Measurements from ENCODE around the gene RDH8. TPM values are rescaled to one million over a fixed set of nuclear protein-coding genes. Genes with fewer than 3 reads are reported as not detected.

Gene RDH8
- total RNA-seq, 2 experiments from 2014 or later = not detected

GRCh38 chr19:10044390-10044789 lies 31.1 kb downstream of the RDH8 start:
- H3K27ac Mint-ChIP-seq = no peak overlapping the region
- peaks cover 15% of the 10 kb centered on the region for H3K27me3 Mint-ChIP-seq
- H3K9me3 Mint-ChIP-seq (ENCODE audit: low read depth) = peaks cover 8% of the 10 kb centered on the region
- no peaks in the 10 kb centered on the region for H3K4me1 Mint-ChIP-seq
- DNase-seq (no peak), ATAC-seq (peak; percentile 66)
- ChIA-PET POLR2A (no interaction called here), CTCF (interaction anchor here (1.3 to 1.4 kb wide), 2 partner anchors 15 to 17 kb away, joined by 3 to 5 read pairs; no protein-coding TSS in a partner anchor)
- intact Hi-C loops (cut with DNase I, micrococcal nuclease) = no loop called here
- H3K36me3 Mint-ChIP-seq (ENCODE audit: low read depth) = no peaks in the 10 kb centered on the region
- no peak overlapping the region for H3K4me3 Mint-ChIP-seq

- ATAC-seq (no peak), DNase-seq (no peak)
- Mint-ChIP-seq H3K36me3 (ENCODE audit: low read depth) (no peaks in the 10 kb centered on the region), H3K4me1 (no peaks in the 10 kb centered on the region), H3K4me3 (no peak overlapping the region), H3K9me3 (ENCODE audit: low read depth) (peaks cover 8% of the 10 kb centered on the region), H3K27ac (no peak overlapping the region), H3K27me3 (peaks cover 15% of the 10 kb centered on the region)
- intact Hi-C loops (cut with DNase I, micrococcal nuclease) = no loop called here
- CTCF ChIA-PET = no interaction called here
- POLR2A ChIA-PET = no interaction called here
Observed at GRCh38 chr19:10045371-10045770, 32.1 kb downstream of the RDH8 start.

GRCh38 chr19:10049626-10050025 lies 36.3 kb downstream of the RDH8 start:
- intact Hi-C loops (cut with DNase I, micrococcal nuclease) = no loop called here
- H3K27me3 Mint-ChIP-seq = peaks cover 2% of the 10 kb centered on the region
- POLR2A ChIA-PET = no interaction called here
- no peaks in the 10 kb centered on the region for H3K4me1 Mint-ChIP-seq
- CTCF ChIA-PET = interaction anchor here (1.0 kb wide), 1 partner anchor 22 kb away, joined by 3 read pairs; no protein-coding TSS in a partner anchor
- H3K9me3 Mint-ChIP-seq (ENCODE audit: low read depth) = peaks cover 2% of the 10 kb centered on the region
- H3K36me3 Mint-ChIP-seq (ENCODE audit: low read depth) = no peaks in the 10 kb centered on the region
- no peak overlapping the region for H3K27ac Mint-ChIP-seq
- DNase-seq = no peak
- no peak overlapping the region for H3K4me3 Mint-ChIP-seq
- ATAC-seq = no peak

- H3K27ac Mint-ChIP-seq = no peak overlapping the region
- ATAC-seq (no peak), DNase-seq (no peak)
- ChIA-PET CTCF (interaction anchor here (0.6 to 1.0 kb wide), 2 partner anchors 9 to 52 kb away, joined by 3 to 4 read pairs; no protein-coding TSS in a partner anchor), POLR2A (no interaction called here)
- no peaks in the 10 kb centered on the region for H3K27me3 Mint-ChIP-seq
- no peaks in the 10 kb centered on the region for H3K4me1 Mint-ChIP-seq
- no peaks in the 10 kb centered on the region for H3K9me3 Mint-ChIP-seq (ENCODE audit: low read depth)
- no peaks in the 10 kb centered on the region for H3K36me3 Mint-ChIP-seq (ENCODE audit: low read depth)
- H3K4me3 Mint-ChIP-seq = no peak overlapping the region
- intact Hi-C loops (cut with DNase I, micrococcal nuclease) = no loop called here
Observed at GRCh38 chr19:10052602-10053360, 39.5 kb downstream of the RDH8 start.

GRCh38 chr19:10061717-10062310 lies 48.5 kb downstream of the RDH8 start:
- no peak for ATAC-seq
- Mint-ChIP-seq H3K4me1 (no peaks in the 10 kb centered on the region), H3K27ac (no peak overlapping the region), H3K27me3 (peaks cover 9% of the 10 kb centered on the region), H3K4me3 (no peak overlapping the region), H3K9me3 (ENCODE audit: low read depth) (no peaks in the 10 kb centered on the region), H3K36me3 (ENCODE audit: low read depth) (no peaks in the 10 kb centered on the region)
- intact Hi-C loops (cut with DNase I, micrococcal nuclease) = no loop called here
- POLR2A ChIA-PET = no interaction called here
- no peak for DNase-seq
- CTCF ChIA-PET = interaction anchor here (1.0 kb wide), 1 partner anchor 9 kb away, joined by 4 read pairs; no protein-coding TSS in a partner anchor

- intact Hi-C loops (cut with DNase I, micrococcal nuclease) = no loop called here
- H3K9me3 Mint-ChIP-seq (ENCODE audit: low read depth) = no peaks in the 10 kb centered on the region
- no peak overlapping the region for H3K27ac Mint-ChIP-seq
- H3K4me1 Mint-ChIP-seq = peaks cover 8% of the 10 kb centered on the region
- H3K27me3 Mint-ChIP-seq = peaks cover 3% of the 10 kb centered on the region
- CTCF ChIA-PET = interaction anchor here (0.6 kb wide), 1 partner anchor 140 kb away, joined by 3 read pairs; no protein-coding TSS in a partner anchor
- ATAC-seq (peak; percentile 36), DNase-seq (no peak)
- no peak overlapping the region for H3K4me3 Mint-ChIP-seq
- POLR2A ChIA-PET = interaction anchor here (0.6 kb wide), 1 partner anchor 25 kb away, joined by 3 read pairs; no protein-coding TSS in a partner anchor
- no peaks in the 10 kb centered on the region for H3K36me3 Mint-ChIP-seq (ENCODE audit: low read depth)
Observed at GRCh38 chr19:10068205-10068604, 54.9 kb downstream of the RDH8 start.

GRCh38 chr19:10069046-10069445 lies 55.8 kb downstream of the RDH8 start:
- no peak overlapping the region for H3K4me3 Mint-ChIP-seq
- no peaks in the 10 kb centered on the region for H3K36me3 Mint-ChIP-seq (ENCODE audit: low read depth)
- ATAC-seq = no peak
- no peak for DNase-seq
- CTCF ChIA-PET = interaction anchor here (0.6 kb wide), 1 partner anchor 1372 kb away, joined by 3 read pairs; no protein-coding TSS in a partner anchor
- no peaks in the 10 kb centered on the region for H3K9me3 Mint-ChIP-seq (ENCODE audit: low read depth)
- intact Hi-C loops (cut with DNase I, micrococcal nuclease) = no loop called here
- H3K4me1 Mint-ChIP-seq = peaks cover 8% of the 10 kb centered on the region
- H3K27ac Mint-ChIP-seq = no peak overlapping the region
- POLR2A ChIA-PET = interaction anchor here (0.6 kb wide), 1 partner anchor 26 kb away, joined by 3 read pairs; no protein-coding TSS in a partner anchor
- H3K27me3 Mint-ChIP-seq = no peaks in the 10 kb centered on the region

GRCh38 chr19:10070730-10071446 lies 57.6 kb downstream of the RDH8 start:
- H3K27ac Mint-ChIP-seq = no peak overlapping the region
- no peak overlapping the region for H3K4me3 Mint-ChIP-seq
- H3K9me3 Mint-ChIP-seq (ENCODE audit: low read depth) = no peaks in the 10 kb centered on the region
- ChIA-PET CTCF (no interaction called here), POLR2A (no interaction called here)
- DNase-seq (no peak), ATAC-seq (no peak)
- no peaks in the 10 kb centered on the region for H3K36me3 Mint-ChIP-seq (ENCODE audit: low read depth)
- H3K27me3 Mint-ChIP-seq = no peaks in the 10 kb centered on the region
- peaks cover 8% of the 10 kb centered on the region for H3K4me1 Mint-ChIP-seq
- intact Hi-C loops (cut with DNase I, micrococcal nuclease) = no loop called here

Small RNAs within 50 kb of the gene (microRNA-seq; reads per million reads assigned to microRNA genes)
- not detected for gene MIR5589 (ENCODE audit: borderline replicate concordance)

Other genes starting within 250 kb of the RDH8 start
- 1 to 10 TPM; 5.3 to 6.4 TPM for gene ZNF846, start 244.7 kb upstream of the RDH8 start, total RNA-seq
- gene FBXL12, start 194.4 kb upstream of the RDH8 start, total RNA-seq = 10 to 100 TPM; 19.9 to 22.5 TPM
- 100 to 1,000 TPM; 214 to 327 TPM for gene UBL5, start 185.6 kb upstream of the RDH8 start, total RNA-seq
- 10 to 100 TPM; 70.4 to 74.2 TPM for gene PIN1, start 178.2 kb upstream of the RDH8 start, total RNA-seq
- gene OLFM2, start 77.0 kb upstream of the RDH8 start, total RNA-seq = 1 to 10 TPM; 1.3 to 1.8 TPM
- 1 to 10 TPM in 1 of 2 experiments, under 1 TPM in 1; 0.77 to 1.1 TPM for gene COL5A3, start 3.0 kb upstream of the RDH8 start, total RNA-seq
- gene SHFL, start 72.8 kb downstream of the RDH8 start, total RNA-seq = 10 to 100 TPM; 49.8 to 62.6 TPM
- gene ANGPTL6, start 89.2 kb downstream of the RDH8 start, total RNA-seq = 10 to 100 TPM; 10.4 to 14.1 TPM
- 100 to 1,000 TPM; 139 to 149 TPM for gene PPAN, start 92.9 kb downstream of the RDH8 start, total RNA-seq
- gene P2RY11, start 98.2 kb downstream of the RDH8 start, total RNA-seq = 10 to 100 TPM; 46.4 to 52.1 TPM
- gene EIF3G, start 106.4 kb downstream of the RDH8 start, total RNA-seq = 100 to 1,000 TPM; 230 to 253 TPM
- gene DNMT1, start 181.5 kb downstream of the RDH8 start, total RNA-seq = 100 to 1,000 TPM; 374 to 385 TPM
- 1 to 10 TPM; 8.1 to 9.0 TPM for gene S1PR2, start 217.8 kb downstream of the RDH8 start, total RNA-seq
- 100 to 1,000 TPM; 130 to 140 TPM for gene MRPL4, start 238.7 kb downstream of the RDH8 start, total RNA-seq

All from activated CD4-positive, alpha-beta T cell treated with anti-CD3 and anti-CD28 coated beads for 36 hours (primary cell).